Mucosa of gallbladder (tissue), 1 donor: ENCODE measurements around the gene CDK5. TPM values are rescaled to one million over a fixed set of nuclear protein-coding genes. Genes with fewer than 3 reads are reported as not detected.

Experiments used
- DNase-seq: peaks from one replicate; pipeline ENCODE4 v3.0.0-alpha.2; 2020; ENCODE audit warnings: low spot score
- total RNA-seq: library from RNA; stranded (reverse); gene quantifications from one replicate; pipeline ENCODE4 v1.2.1, GENCODE V29; 2021
- donor health status: DM: no; HTN: no; CAD: no.

CDK5 gene
- 15.9 TPM for total RNA-seq

GRCh38 chr7:151057506-151057988 is at the start of gene CDK5:
Gene CDK5 (minus strand): TSS chr7:151057897. CDS start chr7:151057848, 49 bp downstream.
- DNase-seq, result no peak

GRCh38 chr7:151104411-151105235 is 46.9 kb upstream of the CDK5 start:
- no peak for DNase-seq

- no peak for DNase-seq
Measured at GRCh38 chr7:151103973-151104372, 46.3 kb upstream of the CDK5 start.

GRCh38 chr7:151102991-151103390 is 45.3 kb upstream of the CDK5 start:
- DNase-seq, result no peak

GRCh38 chr7:151101621-151102396 is 44.1 kb upstream of the CDK5 start:
- no peak for DNase-seq

GRCh38 chr7:151100921-151101320 is 43.2 kb upstream of the CDK5 start:
- DNase-seq, result no peak

- DNase-seq, result no peak
Measured at GRCh38 chr7:151099486-151100211, 42.0 kb upstream of the CDK5 start.

GRCh38 chr7:151095828-151096475 is 38.3 kb upstream of the CDK5 start:
- DNase-seq, result no peak

- DNase-seq, result no peak
Measured at GRCh38 chr7:151095123-151095797, 37.6 kb upstream of the CDK5 start.

GRCh38 chr7:151094675-151095074 is 37.0 kb upstream of the CDK5 start:
- DNase-seq, result no peak

- DNase-seq, result no peak
Measured at GRCh38 chr7:151093748-151094147, 36.1 kb upstream of the CDK5 start.

- no peak for DNase-seq
Measured at GRCh38 chr7:151091988-151092387, 34.3 kb upstream of the CDK5 start.

GRCh38 chr7:151091431-151091830 is 33.7 kb upstream of the CDK5 start:
- DNase-seq, result no peak

GRCh38 chr7:151091003-151091402 is 33.3 kb upstream of the CDK5 start:
- DNase-seq, result no peak

GRCh38 chr7:151089893-151090730 is 32.4 kb upstream of the CDK5 start:
- no peak for DNase-seq

GRCh38 chr7:151088856-151089699 is 31.4 kb upstream of the CDK5 start:
- DNase-seq, result peak; percentile 69

GRCh38 chr7:151088019-151088855 is 30.5 kb upstream of the CDK5 start:
- DNase-seq, result no peak
